NCI-H2227 (cell line): Measurements from ENCODE around the gene ERC1.
"Not testable (repeated sequence)": the region's sequence is repeated elsewhere in the genome, so short reads cannot be mapped to it uniquely, and the experiment has no call there.

ENCODE experiments used
- DNase-seq: peaks from one replicate; lab custom pipeline; 2025; ENCODE audit not compliant: unreplicated experiment; lab: John Stamatoyannopoulos, UW

ERC1 gene

GRCh38 chr12:1216560-1216959, 225.5 kb downstream of the ERC1 start:
- DNase-seq = no peak

GRCh38 chr12:1217191-1217949, 226.3 kb downstream of the ERC1 start:
- no peak for DNase-seq

GRCh38 chr12:1218369-1218768, 227.3 kb downstream of the ERC1 start:
- no peak for DNase-seq

- DNase-seq = no peak
These were observed 229.4 kb downstream of the ERC1 start for GRCh38 chr12:1220127-1221092.

GRCh38 chr12:1222858-1223639, 232.0 kb downstream of the ERC1 start:
- DNase-seq = no peak

- no peak for DNase-seq
These were observed 235.9 kb downstream of the ERC1 start for GRCh38 chr12:1226951-1227350.

GRCh38 chr12:1234073-1234472, 243.1 kb downstream of the ERC1 start:
- DNase-seq = no peak

GRCh38 chr12:1246637-1247036, 255.6 kb downstream of the ERC1 start:
- no peak for DNase-seq

GRCh38 chr12:1250641-1251040, 259.6 kb downstream of the ERC1 start:
- DNase-seq = no peak

- DNase-seq = no peak
These were observed 261.7 kb downstream of the ERC1 start for GRCh38 chr12:1252758-1253157.

- DNase-seq = not testable (repeated sequence)
These were observed 264.1 kb downstream of the ERC1 start for GRCh38 chr12:1255125-1255524.

GRCh38 chr12:1255854-1256253, 264.8 kb downstream of the ERC1 start:
- DNase-seq = not testable (repeated sequence)

GRCh38 chr12:1256285-1256684, 265.3 kb downstream of the ERC1 start:
- no peak for DNase-seq

- no peak for DNase-seq
These were observed 266.0 kb downstream of the ERC1 start for GRCh38 chr12:1256991-1257390.

- no peak for DNase-seq
These were observed 271.0 kb downstream of the ERC1 start for GRCh38 chr12:1262011-1262410.

- DNase-seq = no peak
These were observed 276.2 kb downstream of the ERC1 start for GRCh38 chr12:1267243-1267642.

- DNase-seq = no peak
These were observed 281.1 kb downstream of the ERC1 start for GRCh38 chr12:1272142-1272541.

GRCh38 chr12:1273051-1273450, 282.0 kb downstream of the ERC1 start:
- no peak for DNase-seq

- no peak for DNase-seq
These were observed 286.9 kb downstream of the ERC1 start for GRCh38 chr12:1277905-1278304.

GRCh38 chr12:1279050-1279449, 288.0 kb downstream of the ERC1 start:
- no peak for DNase-seq

- DNase-seq = no peak
These were observed 289.0 kb downstream of the ERC1 start for GRCh38 chr12:1280059-1280458.
